Measurements from ENCODE around the gene GYS2. TPM values are rescaled to one million over a fixed set of nuclear protein-coding genes. Genes with fewer than 3 reads are reported as not detected.

Gene GYS2
- total RNA-seq, 1 experiment from 2014 or later = 0.66 TPM

DNA sequence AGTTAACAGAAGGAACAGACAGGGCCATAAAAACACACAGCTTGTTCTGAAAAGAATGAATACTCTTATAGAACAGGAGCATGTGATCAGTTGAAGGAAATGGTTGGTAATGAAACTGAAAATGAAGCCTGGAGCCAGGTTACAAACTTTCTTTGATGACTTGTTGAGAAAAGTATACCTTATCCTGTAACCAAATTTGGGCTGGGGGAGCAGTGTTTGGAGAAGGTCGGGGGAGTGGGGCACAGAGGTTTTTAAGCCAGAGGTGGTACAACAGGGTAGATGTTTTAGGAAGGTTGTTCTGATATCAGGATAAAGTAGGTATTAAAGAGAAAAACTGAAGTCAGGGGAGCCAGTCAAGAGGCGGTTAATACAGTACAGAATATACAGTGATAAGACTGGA is 94.9 kb downstream of the GYS2 start:
- Histone ChIP-seq H3K9me3 (no peaks in the 10 kb centered on the region), H3K4me1 (no peaks in the 10 kb centered on the region), H3K36me3 (ENCODE audit: control insufficient read depth, insufficient read depth, low read length) (peaks cover 1% of the 10 kb centered on the region; the same call in 1 of the 2 replicates), H3K4me3 (ENCODE audit: low read depth, low read length) (no peak overlapping the region), H3K27me3 (replicated peaks; ENCODE audit: control insufficient read depth, insufficient read depth, low read length) (no peaks in the 10 kb centered on the region)
- ChIA-PET CTCF (no interaction called here), POLR2A (interaction anchor here (0.6 kb wide), 1 partner anchor 15 kb away, joined by 3 read pairs; no protein-coding TSS in a partner anchor)
- Mint-ChIP-seq H3K27me3 (ENCODE audit: insufficient read depth, unreplicated experiment) (no peaks in the 10 kb centered on the region), H3K36me3 (ENCODE audit: insufficient read depth, unreplicated experiment) (peaks cover 30% of the 10 kb centered on the region), H3K27ac (ENCODE audit: unreplicated experiment) (no peak overlapping the region), H3K4me1 (ENCODE audit: low read depth, unreplicated experiment) (no peaks in the 10 kb centered on the region), H3K4me3 (ENCODE audit: unreplicated experiment) (no peak overlapping the region), H3K9me3 (ENCODE audit: unreplicated experiment) (no peaks in the 10 kb centered on the region)
- TF ChIP-seq, protein P1, sequence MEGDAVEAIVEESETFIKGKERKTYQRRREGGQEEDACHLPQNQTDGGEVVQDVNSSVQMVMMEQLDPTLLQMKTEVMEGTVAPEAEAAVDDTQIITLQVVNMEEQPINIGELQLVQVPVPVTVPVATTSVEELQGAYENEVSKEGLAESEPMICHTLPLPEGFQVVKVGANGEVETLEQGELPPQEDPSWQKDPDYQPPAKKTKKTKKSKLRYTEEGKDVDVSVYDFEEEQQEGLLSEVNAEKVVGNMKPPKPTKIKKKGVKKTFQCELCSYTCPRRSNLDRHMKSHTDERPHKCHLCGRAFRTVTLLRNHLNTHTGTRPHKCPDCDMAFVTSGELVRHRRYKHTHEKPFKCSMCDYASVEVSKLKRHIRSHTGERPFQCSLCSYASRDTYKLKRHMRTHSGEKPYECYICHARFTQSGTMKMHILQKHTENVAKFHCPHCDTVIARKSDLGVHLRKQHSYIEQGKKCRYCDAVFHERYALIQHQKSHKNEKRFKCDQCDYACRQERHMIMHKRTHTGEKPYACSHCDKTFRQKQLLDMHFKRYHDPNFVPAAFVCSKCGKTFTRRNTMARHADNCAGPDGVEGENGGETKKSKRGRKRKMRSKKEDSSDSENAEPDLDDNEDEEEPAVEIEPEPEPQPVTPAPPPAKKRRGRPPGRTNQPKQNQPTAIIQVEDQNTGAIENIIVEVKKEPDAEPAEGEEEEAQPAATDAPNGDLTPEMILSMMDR (IDR thresholded peaks at IDR 0.05; ENCODE audit: insufficient read depth in 1 of 2, low read depth in 1 of 2, low read length in 1 of 2, severe bottlenecking in 1 of 2, unreplicated experiment in 1 of 2) = no peak
- BruUV-seq (replicated peaks) = no TSS peak
- intact Hi-C loops (cut with micrococcal nuclease; ENCODE audit: unreplicated experiment) = loop anchor here (5.0 kb wide), 1 partner anchor 433 kb away; the partner anchor contains the start of gene ABCC9
- no peak for DNase-seq

DNA sequence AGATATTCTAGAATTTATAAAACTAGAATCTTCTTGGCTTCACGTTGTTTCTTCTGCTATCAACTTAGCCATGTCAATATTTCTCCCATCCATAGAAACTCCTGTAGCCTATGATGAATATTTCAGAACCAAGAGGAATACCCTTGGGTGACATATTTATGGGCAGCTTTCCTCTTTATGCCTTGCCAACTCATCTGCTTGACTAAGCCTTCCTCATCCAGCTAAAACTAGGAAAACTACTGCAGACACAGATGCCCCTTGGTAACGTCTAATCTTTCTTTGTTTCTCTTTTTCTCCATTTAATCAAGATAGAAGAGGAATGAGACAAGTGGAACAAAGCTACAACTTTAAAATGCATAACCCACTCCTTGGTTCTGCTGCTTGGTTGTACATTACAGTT is 96.8 kb downstream of the GYS2 start:
- Mint-ChIP-seq H3K27ac (ENCODE audit: unreplicated experiment) (no peak overlapping the region), H3K27me3 (ENCODE audit: insufficient read depth, unreplicated experiment) (no peaks in the 10 kb centered on the region), H3K4me3 (ENCODE audit: unreplicated experiment) (no peak overlapping the region), H3K36me3 (ENCODE audit: insufficient read depth, unreplicated experiment) (peaks cover 22% of the 10 kb centered on the region), H3K9me3 (ENCODE audit: unreplicated experiment) (no peaks in the 10 kb centered on the region), H3K4me1 (ENCODE audit: low read depth, unreplicated experiment) (peaks cover 4% of the 10 kb centered on the region)
- BruUV-seq (replicated peaks) = no TSS peak
- Histone ChIP-seq H3K36me3 (ENCODE audit: control insufficient read depth, insufficient read depth, low read length) (no peaks in the 10 kb centered on the region), H3K4me1 (no peaks in the 10 kb centered on the region), H3K4me3 (ENCODE audit: low read depth, low read length) (no peak overlapping the region), H3K27me3 (replicated peaks; ENCODE audit: control insufficient read depth, insufficient read depth, low read length) (no peaks in the 10 kb centered on the region), H3K9me3 (no peaks in the 10 kb centered on the region)
- no peak for DNase-seq
- ChIA-PET CTCF (no interaction called here), POLR2A (no interaction called here)
- TF ChIP-seq, protein P1 (IDR thresholded peaks at IDR 0.05; ENCODE audit: insufficient read depth in 1 of 2, low read depth in 1 of 2, low read length in 1 of 2, severe bottlenecking in 1 of 2, unreplicated experiment in 1 of 2) = no peak
- intact Hi-C loops (cut with micrococcal nuclease; ENCODE audit: unreplicated experiment) = loop anchor here (5.0 kb wide), 1 partner anchor 434 kb away; the partner anchor contains the start of gene ABCC9

DNA sequence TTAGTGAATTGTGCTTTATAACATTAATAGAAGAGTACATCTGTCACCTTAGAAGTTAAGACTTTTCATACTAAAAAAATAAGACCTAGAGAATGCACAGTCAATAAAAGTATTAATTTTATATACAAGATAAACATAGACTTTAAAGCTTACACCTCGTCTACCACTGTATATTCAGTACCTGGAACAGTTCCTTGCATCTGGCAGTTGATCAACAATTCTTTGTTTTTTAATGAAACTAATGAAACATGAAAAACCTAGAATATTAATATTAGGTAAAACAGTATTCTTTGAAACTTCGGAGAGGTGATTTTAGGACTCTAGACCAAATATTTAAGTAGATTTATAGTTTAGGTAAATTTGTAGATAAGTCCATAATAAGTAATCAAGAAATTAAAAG is 98.8 kb downstream of the GYS2 start:
- TF ChIP-seq, protein P1 (IDR thresholded peaks at IDR 0.05; ENCODE audit: insufficient read depth in 1 of 2, low read depth in 1 of 2, low read length in 1 of 2, severe bottlenecking in 1 of 2, unreplicated experiment in 1 of 2) = no peak
- BruUV-seq (replicated peaks) = no TSS peak
- CTCF ChIA-PET = no interaction called here
- peaks cover 9% of the 10 kb centered on the region for H3K4me1 Mint-ChIP-seq (ENCODE audit: low read depth, unreplicated experiment)
- no peak overlapping the region for H3K4me3 Mint-ChIP-seq (ENCODE audit: unreplicated experiment)
- no peak overlapping the region for H3K27ac Mint-ChIP-seq (ENCODE audit: unreplicated experiment)
- H3K27me3 Mint-ChIP-seq (ENCODE audit: insufficient read depth, unreplicated experiment) = no peaks in the 10 kb centered on the region
- POLR2A ChIA-PET = no interaction called here
- Histone ChIP-seq H3K36me3 (ENCODE audit: control insufficient read depth, insufficient read depth, low read length) (no peaks in the 10 kb centered on the region), H3K4me1 (no peaks in the 10 kb centered on the region), H3K27me3 (replicated peaks; ENCODE audit: control insufficient read depth, insufficient read depth, low read length) (no peaks in the 10 kb centered on the region), H3K9me3 (no peaks in the 10 kb centered on the region), H3K4me3 (ENCODE audit: low read depth, low read length) (no peak overlapping the region)
- H3K9me3 Mint-ChIP-seq (ENCODE audit: unreplicated experiment) = no peaks in the 10 kb centered on the region
- peaks cover 18% of the 10 kb centered on the region for H3K36me3 Mint-ChIP-seq (ENCODE audit: insufficient read depth, unreplicated experiment)
- no peak for DNase-seq
- intact Hi-C loops (cut with micrococcal nuclease; ENCODE audit: unreplicated experiment) = loop anchor here (5.0 kb wide), 1 partner anchor 436 kb away; the partner anchor contains the start of gene ABCC9

All from Caco-2 (cell line).